ENCODE results near the gene GAA.

Gene GAA

GRCh38 chr17:80101011-80101945, at the start of gene GAA:
GAA (plus strand) TSS chr17:80101581; CDS start chr17:80104587, 3,006 bp downstream.
- DNase-seq: peak; percentile 96

DNA sequence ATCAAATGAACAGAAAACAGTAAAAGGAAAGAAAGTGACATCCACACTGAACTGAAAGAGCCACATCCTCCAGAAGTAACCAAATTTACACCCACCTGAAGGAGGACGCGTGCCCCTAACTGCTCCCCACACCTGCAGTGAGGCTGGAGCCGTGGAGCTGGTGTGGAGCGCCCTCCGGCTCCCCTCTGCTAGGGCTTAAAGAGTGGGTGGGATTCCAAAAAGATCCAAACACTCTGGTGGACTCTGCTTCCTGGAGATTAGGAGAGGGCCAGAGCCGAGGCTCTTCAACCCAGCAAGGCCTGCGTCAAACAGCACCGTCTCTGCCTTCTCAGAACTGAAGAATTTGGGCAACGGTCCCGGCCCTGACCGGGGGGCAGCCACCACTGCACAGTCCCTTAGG, 49.7 kb upstream of the GAA start:
- DNase-seq: no peak

GRCh38 chr17:80053102-80053501, 48.3 kb upstream of the GAA start:
- DNase-seq: no peak

DNA sequence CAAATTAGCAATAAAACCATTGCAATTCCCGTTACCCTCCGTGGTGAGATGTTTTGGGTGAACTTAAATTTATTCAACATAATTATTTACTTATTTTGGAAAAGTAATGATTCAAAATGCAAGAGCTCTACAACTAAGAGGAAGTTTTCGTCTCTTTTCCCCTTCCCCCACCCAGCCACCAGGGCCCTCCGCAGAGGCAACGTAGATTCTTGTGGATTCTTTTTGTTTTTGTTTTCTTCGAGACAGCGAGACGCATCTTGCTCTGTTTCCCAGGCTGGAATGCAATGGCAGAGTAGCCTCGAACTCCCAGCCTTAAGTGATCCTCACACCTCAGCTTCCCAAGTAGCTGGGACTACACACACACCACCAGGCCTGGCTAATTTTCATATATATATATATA, 45.8 kb upstream of the GAA start:
- no peak for DNase-seq

- DNase-seq: no peak
These were observed 42.9 kb upstream of the GAA start for GRCh38 chr17:80058311-80058955.

GRCh38 chr17:80060644-80061043, 40.7 kb upstream of the GAA start:
- DNase-seq: no peak

DNA sequence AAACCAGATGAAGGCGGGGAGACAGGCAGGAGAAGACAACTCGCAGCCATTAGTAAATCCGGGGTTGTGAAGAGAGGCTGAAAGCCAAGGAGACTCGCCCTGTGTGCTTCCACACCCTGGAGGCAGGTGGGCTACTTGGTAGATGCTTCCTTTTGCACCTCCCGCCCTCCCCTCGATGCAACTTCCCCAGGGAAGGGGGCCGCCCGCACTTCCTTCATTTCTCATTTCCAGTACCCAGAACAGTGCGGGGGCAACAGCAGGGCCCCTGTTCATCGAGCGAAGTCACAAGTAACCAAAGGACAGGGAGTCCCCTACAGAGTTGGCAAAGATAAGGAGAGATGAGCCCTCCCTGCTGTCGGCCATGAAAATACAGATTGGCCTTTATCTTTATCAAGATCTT, 40.0 kb upstream of the GAA start:
- no peak for DNase-seq

- no peak for DNase-seq
These were observed 37.4 kb upstream of the GAA start for GRCh38 chr17:80063830-80064585.

GRCh38 chr17:80064696-80065095, 36.7 kb upstream of the GAA start:
- DNase-seq: no peak

DNA sequence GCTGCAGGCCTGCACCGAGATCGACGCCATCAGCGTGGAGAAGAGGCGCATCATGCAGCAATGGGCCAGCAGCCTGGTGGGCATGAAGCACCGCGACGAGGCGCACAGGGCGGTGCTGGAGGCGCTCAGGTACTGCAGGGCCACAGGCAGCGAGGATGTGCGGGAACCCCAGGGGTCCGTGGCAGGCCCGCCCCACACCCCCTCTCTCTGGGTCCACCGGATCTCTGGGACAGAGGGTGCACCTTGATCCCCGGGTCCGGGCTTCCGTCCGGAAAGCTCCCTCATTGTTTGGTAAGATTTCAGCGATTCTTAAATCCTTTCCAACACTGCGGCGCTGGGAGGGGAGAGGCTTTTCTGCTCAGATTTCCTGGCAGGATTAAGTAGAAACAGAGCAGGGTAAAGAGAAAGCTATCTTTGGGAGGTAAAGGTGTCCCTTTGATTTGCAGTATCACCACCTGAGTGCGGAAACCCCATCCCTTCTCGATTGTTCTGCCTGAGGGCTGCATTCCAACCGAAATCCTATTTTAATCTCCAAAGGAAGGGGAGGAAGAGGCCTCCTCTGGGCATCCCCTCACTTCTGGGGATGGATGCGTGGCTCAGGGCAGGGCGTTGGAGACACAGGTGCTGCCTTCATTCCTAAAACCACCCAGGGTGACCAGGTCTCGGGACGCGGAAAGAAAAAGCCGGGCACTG, 35.8 kb upstream of the GAA start:
- no peak for DNase-seq

DNA sequence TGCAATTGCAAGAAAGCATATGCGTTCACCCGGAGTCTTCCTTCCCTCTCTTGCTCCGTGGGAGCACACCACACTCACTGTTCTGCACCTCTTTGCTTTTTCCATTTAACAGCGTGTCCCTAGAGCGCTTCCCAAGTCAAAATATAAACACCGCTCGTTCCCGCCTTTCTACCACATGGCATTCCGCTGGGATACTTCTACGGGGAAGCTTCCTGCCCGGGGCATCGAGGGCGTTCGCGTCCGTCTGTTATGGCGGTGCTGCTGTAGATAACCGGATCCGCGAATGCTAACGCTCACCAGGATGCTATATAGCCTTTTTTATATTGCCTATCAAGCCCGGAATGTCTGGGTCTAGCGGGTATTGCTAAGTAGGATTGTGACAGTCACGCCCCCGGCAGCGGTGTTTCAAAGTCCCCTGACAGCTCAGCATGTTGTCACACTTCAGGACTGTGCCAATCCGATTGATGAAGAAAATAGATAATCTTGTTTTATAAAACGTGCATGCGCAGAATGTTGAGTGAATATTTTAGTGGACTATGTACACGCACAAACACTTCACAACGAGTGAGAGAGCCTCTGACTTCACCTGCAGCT, 33.9 kb upstream of the GAA start:
- DNase-seq: no peak

GRCh38 chr17:80068301-80069222, 32.8 kb upstream of the GAA start:
- no peak for DNase-seq

DNA sequence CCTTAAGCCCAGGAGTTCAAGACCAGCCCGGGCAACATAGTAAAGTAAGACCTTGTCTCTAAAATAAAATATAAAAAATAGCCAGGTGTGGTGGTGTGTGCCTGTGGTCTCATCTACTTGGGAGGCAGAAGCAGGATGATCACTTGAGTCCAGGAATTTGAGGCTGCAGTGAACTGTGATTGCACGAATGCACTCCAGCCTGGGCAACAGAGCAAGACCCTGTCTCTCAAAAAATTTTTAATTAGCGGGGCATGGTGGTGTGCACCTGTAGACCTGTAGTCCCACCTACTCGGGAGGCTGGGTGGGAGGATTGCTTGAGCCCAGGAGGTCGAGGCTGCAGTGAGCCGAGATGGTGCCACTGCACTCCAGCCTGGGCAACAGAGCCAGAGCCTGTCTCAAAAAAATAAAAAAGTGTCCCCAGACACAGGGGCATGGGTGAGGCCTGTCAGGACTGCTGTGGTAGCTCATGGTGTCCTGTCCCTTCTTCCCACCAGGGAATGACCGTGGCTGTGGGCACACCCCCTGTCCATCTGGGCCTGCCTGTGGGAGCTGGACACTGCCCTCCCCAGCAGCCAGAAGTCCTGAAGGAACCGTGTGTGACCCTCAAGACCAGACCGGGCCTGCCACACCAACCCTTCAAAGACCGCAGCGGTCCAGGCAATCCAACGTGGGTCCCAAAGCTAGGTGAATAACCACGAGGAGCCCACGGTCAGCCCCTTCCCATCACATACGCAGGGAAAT, 30.8 kb upstream of the GAA start:
- DNase-seq: no peak

GRCh38 chr17:80071116-80071841, 30.1 kb upstream of the GAA start:
- no peak for DNase-seq

DNA sequence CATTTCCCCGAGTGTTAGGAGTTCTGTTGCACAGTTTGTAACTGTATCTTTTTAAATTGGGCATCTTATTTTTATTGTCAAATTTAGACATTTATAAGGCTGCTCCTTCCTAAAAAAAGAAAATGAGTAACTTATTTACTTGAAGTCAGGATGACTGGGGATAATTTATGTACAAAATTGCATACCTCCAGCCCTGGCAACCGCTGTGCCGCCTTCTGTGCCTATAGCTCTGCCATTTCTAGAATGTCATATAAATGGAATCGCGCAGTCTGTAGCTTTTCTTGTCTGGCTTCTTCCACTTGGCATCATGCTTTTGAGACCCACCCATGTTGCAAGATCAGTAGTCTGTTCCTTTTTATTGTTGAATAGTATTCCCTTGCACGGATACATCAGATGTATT, 29.0 kb upstream of the GAA start:
- DNase-seq: no peak

GRCh38 chr17:80080081-80080480, 21.3 kb upstream of the GAA start:
- no peak for DNase-seq

- no peak for DNase-seq
These were observed 19.8 kb upstream of the GAA start for GRCh38 chr17:80081596-80081995.

GRCh38 chr17:80082403-80083135, 18.8 kb upstream of the GAA start:
- DNase-seq: peak; percentile 75

DNA sequence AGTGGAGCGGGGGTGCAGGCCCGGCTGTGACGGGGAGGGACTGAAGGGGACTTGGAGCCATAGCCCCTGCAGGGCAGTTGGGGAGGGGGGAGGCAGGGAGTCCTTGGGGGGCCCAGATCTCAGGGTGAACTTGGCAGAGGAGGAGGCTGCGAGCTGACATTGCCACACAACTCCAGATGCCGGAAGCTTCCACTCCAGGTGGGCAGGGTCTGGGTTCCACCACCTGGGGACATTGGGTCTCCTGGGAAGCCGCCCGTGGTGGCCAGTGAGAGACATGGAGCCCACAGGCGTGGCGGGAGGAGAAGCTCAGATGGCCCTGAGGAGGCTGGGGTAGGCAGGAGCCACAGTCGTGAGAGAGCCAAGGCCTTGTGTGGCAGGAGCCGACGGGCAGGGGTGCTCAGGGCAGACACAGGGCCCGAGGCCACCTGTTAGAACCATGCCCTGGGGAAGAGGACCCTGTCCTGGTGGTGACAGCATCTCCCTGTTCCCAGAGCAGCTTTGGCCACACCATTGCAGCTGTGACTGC, 18.2 kb upstream of the GAA start:
- no peak for DNase-seq
